ENCODE results near the gene PDGFD. TPM values are rescaled to one million over a fixed set of nuclear protein-coding genes. Genes with fewer than 3 reads are reported as not detected.
A peak's percentile ranks its signal among the peaks of the same experiment; 100 is the strongest.

The PDGFD gene
- total RNA-seq, 3 donors from 2014 or later (not counting 1 experiment from before 2014, with no cell fraction given), result 23.2 to 41.2 (median 33.1) TPM

GRCh38 chr11:103920449-103920848 lies 243.5 kb downstream of the PDGFD start:
- no peak for DNase-seq
- TF ChIP-seq CTCF (IDR thresholded peaks at IDR 0.05), result no peak
- H3K4me1 Mint-ChIP-seq, result peaks cover 19% of the 10 kb centered on the region in 2 donors
- ATAC-seq, result no peak
- no peaks in the 10 kb centered on the region for H3K27me3 Mint-ChIP-seq (ENCODE audit: low read depth in 2 of 2)
- Histone ChIP-seq H3K9me3 (ENCODE audit: control insufficient read depth, insufficient read depth, low read length) (no peaks in the 10 kb centered on the region), H3K4me3 (ENCODE audit: low read length) (no peak overlapping the region), H3K4me1 (ENCODE audit: control insufficient read depth, insufficient read depth, low read length) (no peaks in the 10 kb centered on the region), H3K27ac (ENCODE audit: low read length) (no peak overlapping the region), H3K36me3 (ENCODE audit: control insufficient read depth, insufficient read depth, low read length) (peaks cover 4% of the 10 kb centered on the region), H3K27me3 (ENCODE audit: control insufficient read depth, insufficient read depth, low read length) (no peaks in the 10 kb centered on the region)
- intact Hi-C loops (cut with micrococcal nuclease), result no loop called here
- peaks cover 3% of the 10 kb centered on the region for H3K36me3 Mint-ChIP-seq
- 91% methylated on average over 1 of the region's 1 CpG for WGBS (ENCODE audit: insufficient coverage)
- H3K27ac Mint-ChIP-seq, result no peak overlapping the region
- no peaks in the 10 kb centered on the region for H3K9me3 Mint-ChIP-seq
- no peak overlapping the region for H3K4me3 Mint-ChIP-seq

- no peaks in the 10 kb centered on the region for H3K4me1 ChIP-seq (ENCODE audit: control insufficient read depth, insufficient read depth, low read length)
- Mint-ChIP-seq H3K4me3 (no peak overlapping the region), H3K27ac (no peak overlapping the region), H3K27me3 (ENCODE audit: low read depth in 2 of 2) (no peaks in the 10 kb centered on the region), H3K9me3 (no peaks in the 10 kb centered on the region), H3K4me1 (peaks cover 16 to 17% of the 10 kb centered on the region in 2 donors), H3K36me3 (peaks cover 43% of the 10 kb centered on the region)
- intact Hi-C loops (cut with micrococcal nuclease), result no loop called here
- WGBS (ENCODE audit: insufficient coverage), result 94% methylated on average over 7 of the region's 7 CpGs
- no peaks in the 10 kb centered on the region for H3K27me3 ChIP-seq (ENCODE audit: control insufficient read depth, insufficient read depth, low read length)
- TF ChIP-seq CTCF (IDR thresholded peaks at IDR 0.05), result no peak
- DNase-seq (no peak), ATAC-seq (no peak)
- H3K9me3 ChIP-seq (ENCODE audit: control insufficient read depth, insufficient read depth, low read length), result no peaks in the 10 kb centered on the region
- H3K36me3 ChIP-seq (ENCODE audit: control insufficient read depth, insufficient read depth, low read length), result peaks cover 2% of the 10 kb centered on the region
- no peak overlapping the region for H3K4me3 ChIP-seq (ENCODE audit: low read length)
- no peak overlapping the region for H3K27ac ChIP-seq (ENCODE audit: low read length)
Measured at GRCh38 chr11:103910721-103911120, 253.2 kb downstream of the PDGFD start.

GRCh38 chr11:103907548-103908455 lies 256.1 kb downstream of the PDGFD start:
- Histone ChIP-seq H3K9me3 (ENCODE audit: control insufficient read depth, insufficient read depth, low read length) (no peaks in the 10 kb centered on the region), H3K27ac (ENCODE audit: low read length) (peak overlapping the region; percentile 69), H3K4me3 (ENCODE audit: low read length) (no peak overlapping the region), H3K36me3 (ENCODE audit: control insufficient read depth, insufficient read depth, low read length) (peaks cover 2% of the 10 kb centered on the region), H3K4me1 (ENCODE audit: control insufficient read depth, insufficient read depth, low read length) (no peaks in the 10 kb centered on the region), H3K27me3 (ENCODE audit: control insufficient read depth, insufficient read depth, low read length) (no peaks in the 10 kb centered on the region)
- Mint-ChIP-seq H3K27ac (peak overlapping the region; percentile 85 to 88), H3K4me1 (peaks cover 16 to 17% of the 10 kb centered on the region in 2 donors), H3K27me3 (ENCODE audit: low read depth in 2 of 2) (no peaks in the 10 kb centered on the region), H3K36me3 (peaks cover 21% of the 10 kb centered on the region), H3K9me3 (no peaks in the 10 kb centered on the region), H3K4me3 (peak overlapping the region; percentile 64)
- intact Hi-C loops (cut with micrococcal nuclease), result no loop called here
- WGBS (ENCODE audit: insufficient coverage), result 8% methylated on average over 2 of the region's 3 CpGs
- peak in 1 of 2 donors; percentile 4 for DNase-seq
- no peak for TF ChIP-seq CTCF (IDR thresholded peaks at IDR 0.05)
- ATAC-seq, result peak; percentile 78 to 81 (median 80)

All from natural killer cell (primary cell).